NK-92 treated with Interleukin-12 subunit alpha and Interleukin-12 subunit beta, amount 100 ng/mL, for 24 hours (cell line): Measurements from ENCODE around the gene FOXS1.
"Not testable (repeated sequence)": the region's sequence is repeated elsewhere in the genome, so short reads cannot be mapped to it uniquely, and the experiment has no call there.

ENCODE experiments used
- DNase-seq: peaks from one replicate; lab custom pipeline; 2025; lab: John Stamatoyannopoulos, UW

The FOXS1 gene

GRCh38 chr20:31838646-31839292 is 6.6 kb downstream of the FOXS1 start:
- no peak for DNase-seq

GRCh38 chr20:31837896-31838397 is 7.5 kb downstream of the FOXS1 start:
- no peak for DNase-seq

GRCh38 chr20:31836853-31837608 is 8.4 kb downstream of the FOXS1 start:
- no peak for DNase-seq

GRCh38 chr20:31835977-31836852 is 9.2 kb downstream of the FOXS1 start:
- peak; percentile 86 for DNase-seq

- no peak for DNase-seq
Observed at GRCh38 chr20:31835554-31835953, 9.8 kb downstream of the FOXS1 start.

GRCh38 chr20:31833931-31834521 is 11.4 kb downstream of the FOXS1 start:
- DNase-seq: no peak

GRCh38 chr20:31833130-31833930 is 12.1 kb downstream of the FOXS1 start:
- peak; percentile 19 for DNase-seq

- DNase-seq: no peak
Observed at GRCh38 chr20:31831771-31832306, 13.6 kb downstream of the FOXS1 start.

GRCh38 chr20:31831211-31831610 is 14.2 kb downstream of the FOXS1 start:
- no peak for DNase-seq

GRCh38 chr20:31830406-31830981 is 14.9 kb downstream of the FOXS1 start:
- DNase-seq: no peak

- DNase-seq: no peak
Observed at GRCh38 chr20:31829731-31830130, 15.7 kb downstream of the FOXS1 start.

- not testable (repeated sequence) for DNase-seq
Observed at GRCh38 chr20:31828016-31828415, 17.4 kb downstream of the FOXS1 start.

GRCh38 chr20:31827059-31827458 is 18.3 kb downstream of the FOXS1 start:
- no peak for DNase-seq

- no peak for DNase-seq
Observed at GRCh38 chr20:31826074-31826473, 19.3 kb downstream of the FOXS1 start.

- no peak for DNase-seq
Observed at GRCh38 chr20:31824554-31825313, 20.7 kb downstream of the FOXS1 start.

GRCh38 chr20:31824125-31824485 is 21.3 kb downstream of the FOXS1 start:
- no peak for DNase-seq

- no peak for DNase-seq
Observed at GRCh38 chr20:31823360-31824124, 21.9 kb downstream of the FOXS1 start.

GRCh38 chr20:31822421-31823330 is 22.7 kb downstream of the FOXS1 start:
- peak; percentile 55 for DNase-seq
